GM10248 (cell line): ENCODE data around the gene NRG2.

Source experiments
- CTCF ChIA-PET: fragments of 300-600 bp; sonication (Branson Sonifier 250); formaldehyde crosslinking; extraction: SDS; loops from one replicate; lab custom pipeline; 2021; ENCODE audit warnings: antibody characterized with exemption; lab: Yijun Ruan, JAX
- POLR2A ChIA-PET: fragments of 350-650 bp; sonication (Branson Sonifier 250); formaldehyde crosslinking; extraction: SDS; loops from one replicate; lab custom pipeline; 2020; ENCODE audit warnings: antibody characterized with exemption; lab: Yijun Ruan, JAX
- DNase-seq: peaks from one replicate; pipeline ENCODE4 v3.0.0; 2012; ENCODE audit errors: extremely low spot score
- CTCF ChIP-seq: IDR thresholded peaks from 2 replicates; pipeline ENCODE4 v1.5.1; 2012; ENCODE audit warnings: mild to moderate bottlenecking, low read depth; ENCODE audit errors: extremely low read depth, missing control alignments, control extremely low read depth

NRG2 gene

GRCh38 chr5:140003519-140003918 lies 39.6 kb downstream of the NRG2 start:
- POLR2A ChIA-PET, result no interaction called here
- CTCF ChIA-PET, result interaction anchor here (1.0 to 28.3 kb wide), 3 partner anchors 17 to 33 kb away, joined by 3 to 403 read pairs (median 6); no protein-coding TSS in a partner anchor
- no peak for TF ChIP-seq CTCF
- no peak for DNase-seq

- no peak for DNase-seq
- ChIA-PET POLR2A (no interaction called here), CTCF (interaction anchor here (0.6 to 28.3 kb wide), 7 partner anchors 8 to 213 kb away, joined by 3 to 403 read pairs (median 4); no protein-coding TSS in a partner anchor)
- no peak for TF ChIP-seq CTCF
Observed at GRCh38 chr5:140000332-140000731, 42.8 kb downstream of the NRG2 start.

- ChIA-PET POLR2A (no interaction called here), CTCF (interaction anchor here (1.8 to 28.3 kb wide), 3 partner anchors 9 to 212 kb away, joined by 6 to 403 read pairs (median 17); no protein-coding TSS in a partner anchor)
- no peak for TF ChIP-seq CTCF
- DNase-seq, result no peak
Observed at GRCh38 chr5:139998837-139999236, 44.3 kb downstream of the NRG2 start.

- ChIA-PET POLR2A (no interaction called here), CTCF (interaction anchor here (0.8 to 28.3 kb wide), 7 partner anchors 9 to 210 kb away, joined by 3 to 403 read pairs (median 7); partner anchors contain the start of gene NRG2)
- TF ChIP-seq CTCF, result no peak
- DNase-seq, result no peak
Observed at GRCh38 chr5:139997276-139997675, 45.8 kb downstream of the NRG2 start.

- ChIA-PET POLR2A (no interaction called here), CTCF (interaction anchor here (1.2 to 28.3 kb wide), 3 partner anchors 11 to 209 kb away, joined by 3 to 403 read pairs (median 22); no protein-coding TSS in a partner anchor)
- DNase-seq, result no peak
- TF ChIP-seq CTCF, result no peak
Observed at GRCh38 chr5:139995929-139996328, 47.2 kb downstream of the NRG2 start.

GRCh38 chr5:139994234-139994633 lies 48.9 kb downstream of the NRG2 start:
- TF ChIP-seq CTCF, result no peak
- POLR2A ChIA-PET, result no interaction called here
- no peak for DNase-seq
- CTCF ChIA-PET, result interaction anchor here (1.4 to 28.3 kb wide), 4 partner anchors 9 to 207 kb away, joined by 4 to 403 read pairs (median 14); no protein-coding TSS in a partner anchor
